HepG2 (cell line): ENCODE measurements around the gene FNDC3A. TPM values are rescaled to one million over a fixed set of nuclear protein-coding genes. Genes with fewer than 3 reads are reported as not detected.

ENCODE experiments used
- ATAC-seq: fragments of 200-7000 bp; cut with Tn5 transposase; 3 replicates; pipeline ENCODE4 v1.9.1; 2020; ENCODE audit warnings: mild to moderate bottlenecking, moderate library complexity
- BruUV-seq: library from RNA; stranded (reverse); fragments of 400-500 nt; replicated peaks from 2 replicates; lab custom pipeline; 2021; lab: Mats Ljungman, UMichigan
- CTCF ChIA-PET: fragments of 300-600 bp; formaldehyde crosslinking; extraction: SDS; loops from one replicate; lab custom pipeline; 2021; ENCODE audit warnings: low total read pairs, inconsistent platforms, low intra/inter-chr PET ratio; lab: Yijun Ruan, JAX
- POLR2A ChIA-PET: fragments of 350-600 bp; sonication (Branson Sonifier 250); formaldehyde crosslinking; loops from one replicate; lab custom pipeline; 2020; ENCODE audit warnings: antibody characterized with exemption, inconsistent platforms; lab: Yijun Ruan, JAX
- DNase-seq: peaks from one replicate; pipeline ENCODE4 v3.0.0-alpha.2; 2015; ENCODE audit warnings: low spot score
- FAIRE-seq: peaks from 3 replicates; lab custom pipeline; 2011; peaks lifted over from hg19 to GRCh38; lab: Jason Lieb, UNC
- H2AFZ ChIP-seq: one replicate; pipeline ENCODE4 v1.6.1; 2011; ENCODE audit warnings: low read length, inconsistent platforms
- H3K27ac ChIP-seq: fragments of 300-600 bp; 3 replicates; pipeline ENCODE4 v1.8.0; 2011; ENCODE audit warnings: mixed run types, mild to moderate bottlenecking, mixed read lengths, low read length, inconsistent platforms; ENCODE audit not compliant: insufficient read depth; ENCODE audit errors: extremely low read length
- H3K27me3 ChIP-seq, 2 experiments: fragments of 200-600 bp in 1 of 2; 2 replicates in 1 of 2; 3 replicates in 1 of 2; pipeline versions ENCODE4 v1.6.0 to v1.8.0; 2011; ENCODE audit warnings: low read length in 2 of 2, mild to moderate bottlenecking in 2 of 2, moderate library complexity in 2 of 2, inconsistent platforms in 1 of 2; ENCODE audit not compliant: insufficient read depth in 2 of 2, control insufficient read depth in 1 of 2
- H3K36me3 ChIP-seq, 2 experiments: fragments of 200-600 bp in 1 of 2; replicated peaks in 1 of 2; 2 replicates in 1 of 2; 3 replicates in 1 of 2; pipeline versions ENCODE4 v1.5.1 to v1.8.0; 2011; ENCODE audit warnings: low read length in 2 of 2, inconsistent platforms in 1 of 2; ENCODE audit not compliant: insufficient read depth in 2 of 2, control insufficient read depth in 1 of 2
- H3K4me1 ChIP-seq: 2 replicates; pipeline ENCODE4 v1.5.1; 2012; ENCODE audit warnings: low read length, inconsistent platforms; ENCODE audit not compliant: insufficient read depth
- H3K4me2 ChIP-seq: 2 replicates; pipeline ENCODE4 v1.6.0; 2011; ENCODE audit warnings: low read depth, low read length, inconsistent platforms
- H3K4me3 ChIP-seq, 3 experiments: fragments of 200-600 bp in 1 of 3; sonication (generic), shearing (Covaris generic) in 1 of 3; replicated peaks in 1 of 3; 2 replicates each; pipeline ENCODE4 v1.5.1; 2011 to 2016; ENCODE audit warnings: low read length in 3 of 3, inconsistent platforms in 2 of 3, low read depth in 2 of 3, mild to moderate bottlenecking in 2 of 3, control low read depth in 1 of 3, mixed read lengths in 1 of 3; ENCODE audit not compliant: insufficient read depth in 1 of 3
- H3K79me2 ChIP-seq: one replicate; pipeline ENCODE4 v1.6.1; 2011; ENCODE audit warnings: low read length, inconsistent platforms; ENCODE audit not compliant: insufficient read depth
- H3K9ac ChIP-seq: 2 replicates; pipeline ENCODE4 v1.6.0; 2011; ENCODE audit warnings: mild to moderate bottlenecking, low read depth, low read length, inconsistent platforms; ENCODE audit not compliant: insufficient read depth
- H3K9me3 ChIP-seq: 2 replicates; pipeline ENCODE4 v1.5.1; 2012; ENCODE audit warnings: mild to moderate bottlenecking, low read length
- H4K20me1 ChIP-seq: 2 replicates; pipeline ENCODE4 v1.6.0; 2011; ENCODE audit warnings: inconsistent platforms, mild to moderate bottlenecking, low read length, moderate library complexity; ENCODE audit not compliant: insufficient read depth
- ATF1 ChIP-seq: IDR thresholded peaks from 2 replicates; pipeline ENCODE4 v1.6.1; 2016; ENCODE audit warnings: mild to moderate bottlenecking, control low read depth
- ATF2 ChIP-seq: sonication (generic); formaldehyde crosslinking; IDR thresholded peaks from 2 replicates; pipeline ENCODE4 v1.4.0; 2020; ENCODE audit warnings: missing genetic modification reagents
- KLF13 ChIP-seq: sonication (generic); formaldehyde crosslinking; IDR thresholded peaks from 2 replicates; pipeline ENCODE4 v1.4.0; 2020; ENCODE audit warnings: mild to moderate bottlenecking, missing genetic modification reagents
- MAFF ChIP-seq: IDR thresholded peaks from 2 replicates; pipeline ENCODE4 v1.6.1; 2011; ENCODE audit warnings: low read depth, low read length, improper control_type of control experiment
- PHF8 ChIP-seq: sonication (generic); formaldehyde crosslinking; IDR thresholded peaks from 2 replicates; pipeline ENCODE4 v1.5.0; 2020; ENCODE audit warnings: missing genetic modification reagents
- SMAD3 ChIP-seq: sonication (generic); formaldehyde crosslinking; IDR thresholded peaks from 2 replicates; pipeline ENCODE4 v1.4.0; 2020; ENCODE audit warnings: missing genetic modification reagents
- TRAFD1 ChIP-seq: sonication (generic); formaldehyde crosslinking; IDR thresholded peaks from 2 replicates; pipeline ENCODE4 v1.5.1; 2020; ENCODE audit warnings: missing genetic modification reagents, mild to moderate bottlenecking, borderline replicate concordance
- ZBTB14 ChIP-seq: sonication (generic); formaldehyde crosslinking; IDR thresholded peaks from 2 replicates; pipeline ENCODE4 v1.4.0; 2020; ENCODE audit warnings: missing genetic modification reagents
- ZBTB34 ChIP-seq: sonication (generic); formaldehyde crosslinking; IDR thresholded peaks from 2 replicates; pipeline ENCODE4 v1.8.0; 2022; ENCODE audit warnings: mild to moderate bottlenecking, missing genetic modification reagents
- ZBTB44 ChIP-seq: sonication (generic); formaldehyde crosslinking; IDR thresholded peaks from 2 replicates; pipeline ENCODE4 v1.4.0; 2020; ENCODE audit warnings: missing genetic modification reagents
- ZGPAT ChIP-seq: IDR thresholded peaks from 2 replicates; pipeline ENCODE4 v1.6.1; 2016; ENCODE audit warnings: mild to moderate bottlenecking
- ZNF180 ChIP-seq: sonication (generic); formaldehyde crosslinking; IDR thresholded peaks from 2 replicates; pipeline ENCODE4 v1.4.0; 2020; ENCODE audit warnings: low read depth, missing genetic modification reagents, borderline replicate concordance
- ZNF230 ChIP-seq: sonication (generic); formaldehyde crosslinking; IDR thresholded peaks from 2 replicates; pipeline ENCODE4 v1.4.0; 2020; ENCODE audit warnings: mild to moderate bottlenecking, missing genetic modification reagents
- ZSCAN25 ChIP-seq: sonication (generic); formaldehyde crosslinking; IDR thresholded peaks from 2 replicates; pipeline ENCODE4 v1.8.0; 2022; ENCODE audit warnings: mild to moderate bottlenecking, missing genetic modification reagents
- ZSCAN9 ChIP-seq: IDR thresholded peaks from 2 replicates; pipeline ENCODE4 v1.6.1; 2016; ENCODE audit warnings: borderline replicate concordance
- WGBS: methylation state at CpG from one replicate; pipeline ENCODE4 v1.1.6; 2017; ENCODE audit warnings: low lambda C conversion rate; 5-methylcytosine and 5-hydroxymethylcytosine counted together
- in situ Hi-C: cut with HindIII; loops from 2 replicates; pipeline ENCODE4 v1.10.0; 2017; ENCODE audit warnings: low pct_unique_long_range_greater_than_20kb; ENCODE audit not compliant: extremely low pct_ligation_motif_present
- intact Hi-C: fragments of 100-400 bp; cut with micrococcal nuclease; formaldehyde crosslinking; loops from one replicate; pipeline ENCODE4 v1.10.0; 2022; ENCODE audit not compliant: unreplicated experiment
- polyA plus RNA-seq, 8 experiments: library from polyadenylated mRNA; depleted of rRNA in 3 of 8; stranded (reverse) in 7 of 8; unstranded in 1 of 8; fragments of >200 nt; fragmentation: Illumina TruSeq in 4 of 8; extraction: Trizol in 4 of 8; gene quantifications; 2 replicates each; pipeline versions ENCODE4 v1.2.1 to v1.2.3, GENCODE V29; 2011 to 2016; ENCODE audit warnings: low read depth in 4 of 8, missing spikeins in 1 of 8, mixed read lengths in 1 of 8; ENCODE audit not compliant: insufficient read depth in 1 of 8
- total RNA-seq, 5 experiments: library from RNA; depleted of rRNA; stranded (reverse); fragments of >200 nt; fragmentation: Illumina TruSeq; extraction: Trizol; gene quantifications; 2 replicates each; pipeline ENCODE4 v1.2.3, GENCODE V29; 2016; ENCODE audit warnings: low read depth in 1 of 5

FNDC3A gene
- total and polyA plus RNA-seq, 2 of the 13 experiments (the other 11 are each of a cell fraction or from before 2014, with no cell fraction given) = 36.7 to 39.3 TPM

GRCh38 chr13:49218493-49219051 lies 242.9 kb downstream of the FNDC3A start (continued):
- TF ChIP-seq ATF2 (CRISPR knock-in tag) (no peak), ZSCAN9 (CRISPR knock-in tag) (no peak), ZBTB44 (no peak), ZNF180 (CRISPR knock-in tag) (no peak), ATF1 (no peak)

- Histone ChIP-seq H3K9ac (peak overlapping the region; percentile 51), H4K20me1 (no peaks in the 10 kb centered on the region), H2AFZ (peak overlapping the region; percentile 85), H3K4me1 (peaks cover 24% of the 10 kb centered on the region), H3K9me3 (no peaks in the 10 kb centered on the region), H3K27me3 (no peaks in the 10 kb centered on the region), H3K36me3 (no peaks in the 10 kb centered on the region), H3K27ac (no peak overlapping the region), H3K4me2 (peak overlapping the region; percentile 84), H3K4me3 (peak overlapping the region; percentile 56 to 72 (median 65); a peak in 5 of 6 replicates), H3K79me2 (no peaks in the 10 kb centered on the region)
- 64% methylated on average over 5 of the region's 17 CpGs for WGBS
- CTCF ChIA-PET = no interaction called here
- POLR2A ChIA-PET = interaction anchor here (1.1 kb wide), 1 partner anchor 28 kb away, joined by 7 read pairs; the partner anchor contains the start of gene CDADC1
- DNase-seq (peak; percentile 43), ATAC-seq (no peak), FAIRE-seq (no peak)
- intact Hi-C loops (no loop called here), in situ Hi-C loops (no loop called here)
- BruUV-seq = no TSS peak
- TF ChIP-seq ZBTB14 (no peak), ZNF230 (CRISPR knock-in tag) (no peak), TRAFD1 (CRISPR knock-in tag) (no peak), ZBTB34 (no peak), ZSCAN25 (CRISPR knock-in tag) (no peak), PHF8 (CRISPR knock-in tag) (peak; percentile 48; the same call in 1 of the 2 replicates), MAFF (no peak), SMAD3 (no peak), KLF13 (CRISPR knock-in tag) (no peak), ZGPAT (CRISPR knock-in tag) (peak; percentile 13; the same call in 1 of the 2 replicates)
Observed at GRCh38 chr13:49219647-49220035, 243.9 kb downstream of the FNDC3A start.
